HG03280 (cell line): ENCODE results near the gene TNPO2.
"Not testable (repeated sequence)": the region's sequence is repeated elsewhere in the genome, so short reads cannot be mapped to it uniquely, and the experiment has no call there.

Source experiments
- ATAC-seq: cut with Tn5 transposase; IDR thresholded peaks from one replicate; pipeline ENCODE4 v1.9.1; 2021; ENCODE audit warnings: mild to moderate bottlenecking, moderate library complexity; ENCODE audit not compliant: unreplicated experiment

TNPO2 gene

DNA sequence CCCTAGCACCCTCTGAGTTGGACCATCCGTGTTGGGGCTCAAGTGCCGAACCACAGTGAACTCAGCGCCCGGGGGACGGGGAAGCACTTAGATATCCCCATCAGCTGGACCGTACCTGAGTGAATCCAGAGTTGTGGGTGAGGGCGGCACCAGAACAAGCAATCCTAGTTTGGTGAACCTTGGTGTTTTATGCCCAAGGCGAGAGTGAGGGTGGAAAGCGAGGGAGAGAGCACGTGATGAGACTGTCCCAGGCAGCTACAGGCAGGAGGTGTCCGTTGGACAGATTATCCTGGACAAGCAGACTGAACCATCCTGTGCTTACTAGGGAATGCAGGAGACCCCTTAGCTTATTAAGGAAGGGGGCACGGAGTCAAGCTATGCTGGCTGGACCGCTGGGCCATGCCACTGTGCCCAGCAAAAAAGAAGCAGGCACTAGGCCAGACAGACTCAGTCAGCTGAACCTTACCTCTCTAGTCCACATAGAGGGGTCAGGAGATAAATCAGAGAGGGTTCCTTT lies 14.2 kb upstream of the TNPO2 start:
- no peak for ATAC-seq

DNA sequence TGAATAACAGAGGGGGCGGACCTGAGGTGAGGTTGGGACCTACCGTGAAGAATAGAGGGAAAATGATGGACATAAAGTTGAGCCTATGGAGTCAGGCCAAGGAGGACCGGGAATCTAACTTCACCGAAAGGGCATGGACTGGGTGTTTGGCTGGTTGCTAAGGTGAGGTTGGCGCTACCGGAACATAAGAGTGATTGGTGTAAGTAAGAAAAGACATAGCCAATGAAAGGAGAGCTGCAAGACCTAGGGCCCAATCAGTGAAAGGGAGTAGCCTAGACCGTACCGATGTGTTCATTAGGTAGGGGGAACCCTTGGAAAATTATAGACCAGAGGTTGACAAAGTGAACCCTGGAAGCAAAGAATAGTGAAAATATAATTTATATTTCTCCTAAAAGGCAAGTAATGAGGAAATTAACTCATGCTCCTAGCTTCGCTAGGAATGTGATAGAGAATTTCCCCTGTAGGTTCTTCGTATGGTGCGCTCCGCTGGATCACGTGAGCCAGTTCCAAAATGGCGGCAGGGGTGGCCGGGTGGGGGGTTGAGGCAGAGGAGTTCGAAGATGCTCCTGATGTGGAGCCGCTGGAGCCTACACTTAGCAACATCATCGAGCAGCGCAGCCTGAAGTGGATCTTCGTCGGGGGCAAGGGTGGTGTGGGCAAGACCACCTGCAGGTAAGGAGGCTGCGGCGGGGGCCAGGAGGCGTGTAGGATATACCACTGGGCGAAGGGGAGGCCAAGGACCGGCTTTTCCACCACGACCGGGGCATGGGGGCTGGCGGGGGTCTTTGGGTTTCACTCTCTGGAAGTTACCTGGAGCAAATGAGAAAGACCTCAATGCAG lies 13.5 kb upstream of the TNPO2 start, which contains the start of gene GET3:
Gene GET3 (plus strand): TSS at position 503 of the 840 bp plus-strand sequence. CDS start 9 bp downstream, at position 512.
- peak; percentile 75 for ATAC-seq

DNA sequence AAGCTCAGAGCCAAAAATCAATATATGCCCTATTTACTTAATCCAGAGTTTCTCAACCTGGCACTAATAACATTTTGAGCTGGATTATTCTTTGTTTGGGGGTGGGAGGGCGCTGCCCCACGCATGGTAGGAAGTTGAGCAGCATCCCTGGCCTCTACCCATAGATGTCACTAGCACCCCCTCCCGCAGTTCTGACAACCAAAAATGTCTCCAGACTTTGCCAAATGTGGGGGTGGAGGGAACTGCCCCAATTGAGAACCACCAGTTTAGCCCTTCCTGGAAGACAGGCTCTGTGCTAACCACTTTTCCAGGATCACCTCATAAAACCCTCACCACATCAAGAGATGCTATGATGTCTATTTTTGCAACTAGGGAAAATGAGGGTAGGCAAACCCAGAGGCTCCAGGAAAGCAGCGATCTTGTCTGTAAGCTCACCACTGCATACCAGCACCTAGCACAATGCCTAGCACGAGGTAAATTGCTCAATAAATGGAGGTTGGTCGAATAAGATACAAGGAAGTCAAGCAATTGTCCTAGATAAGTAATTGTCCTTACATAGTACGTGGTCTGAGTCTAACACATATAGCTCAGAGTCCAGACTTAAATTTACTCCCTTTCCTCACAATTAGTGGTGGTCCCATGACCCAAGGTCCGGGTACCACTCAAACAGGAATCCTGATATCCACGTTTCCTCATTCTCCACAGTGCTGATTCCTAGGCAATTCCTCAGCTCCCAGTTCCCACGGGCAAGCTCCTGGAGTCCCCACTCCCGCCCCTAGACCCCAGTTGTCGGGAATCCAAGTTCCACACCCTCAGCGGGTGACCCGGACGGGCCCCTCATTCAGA lies 9.9 kb upstream of the TNPO2 start:
- no peak for ATAC-seq

DNA sequence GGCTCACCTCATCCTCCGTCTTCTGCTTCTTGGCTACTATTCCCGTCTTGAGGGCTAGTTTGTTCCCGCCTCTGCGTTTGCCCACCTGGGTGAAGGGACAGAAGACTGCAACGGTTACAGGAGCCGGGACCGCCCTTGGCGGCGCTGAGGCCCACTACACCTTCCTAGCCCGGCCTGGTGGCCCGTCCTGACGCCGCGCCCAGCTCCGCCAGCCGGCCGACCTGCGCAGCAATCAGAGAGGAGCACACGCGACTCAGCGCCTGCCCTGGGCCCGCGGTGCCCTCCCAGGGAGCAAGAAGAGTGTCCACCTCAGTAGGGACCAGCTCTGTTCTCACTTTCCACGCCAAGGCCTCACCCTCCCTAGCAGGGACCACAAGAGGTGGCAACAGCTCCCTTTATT lies 7.6 kb upstream of the TNPO2 start:
- no peak for ATAC-seq

DNA sequence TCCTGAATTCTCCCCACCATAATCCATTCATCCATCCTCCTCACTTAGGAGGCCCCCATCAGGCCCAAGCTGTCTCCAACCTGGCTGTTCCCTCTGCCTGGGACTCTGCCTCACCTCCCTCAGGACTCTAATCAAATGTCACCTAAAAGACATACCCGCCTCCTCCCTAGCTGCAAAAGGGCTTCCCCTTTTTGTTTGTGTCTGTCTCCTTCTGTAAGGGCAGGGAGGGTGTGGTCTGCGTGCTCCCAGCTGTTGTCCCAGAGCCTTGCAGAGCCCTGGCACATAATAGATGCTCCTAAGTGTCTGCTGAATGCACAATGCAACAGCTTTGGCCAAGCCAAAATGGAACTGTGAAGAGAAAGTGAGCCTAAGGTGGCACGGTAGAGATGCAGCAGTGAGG lies 6.3 kb upstream of the TNPO2 start:
- no peak for ATAC-seq

DNA sequence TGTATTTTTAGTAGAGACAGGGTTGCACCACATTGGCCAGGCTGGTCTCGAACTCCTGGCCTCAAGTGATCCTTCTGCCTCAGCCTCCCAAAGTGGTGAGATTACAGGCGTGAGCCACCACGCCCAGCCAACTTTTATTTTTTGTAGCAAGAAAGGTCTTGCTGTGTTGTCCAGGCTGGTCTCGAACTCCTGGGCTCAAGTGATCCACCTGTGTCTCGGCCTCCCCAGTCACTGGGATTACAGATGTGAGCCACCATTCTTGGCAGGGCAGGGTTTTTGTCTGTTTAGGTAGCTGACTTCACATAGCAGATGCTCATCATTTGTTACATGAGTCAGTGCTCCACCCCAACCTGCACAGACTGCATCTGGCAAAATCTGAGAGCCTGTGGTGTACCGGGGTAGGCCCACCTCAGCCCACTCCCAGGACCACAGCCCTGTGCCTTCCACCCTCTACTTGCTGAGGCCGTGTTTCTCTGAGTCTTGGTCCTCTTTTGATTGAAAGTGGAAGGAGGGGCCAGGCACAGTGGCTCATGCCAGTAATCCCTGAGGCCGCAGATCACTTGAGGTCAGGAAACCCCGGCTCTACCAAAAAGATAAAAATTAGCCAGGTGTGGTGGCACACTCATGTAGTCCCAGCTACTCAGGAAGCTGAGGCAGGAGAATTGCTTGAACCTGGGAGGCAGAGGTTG lies 4.2 kb upstream of the TNPO2 start:
- no peak for ATAC-seq

DNA sequence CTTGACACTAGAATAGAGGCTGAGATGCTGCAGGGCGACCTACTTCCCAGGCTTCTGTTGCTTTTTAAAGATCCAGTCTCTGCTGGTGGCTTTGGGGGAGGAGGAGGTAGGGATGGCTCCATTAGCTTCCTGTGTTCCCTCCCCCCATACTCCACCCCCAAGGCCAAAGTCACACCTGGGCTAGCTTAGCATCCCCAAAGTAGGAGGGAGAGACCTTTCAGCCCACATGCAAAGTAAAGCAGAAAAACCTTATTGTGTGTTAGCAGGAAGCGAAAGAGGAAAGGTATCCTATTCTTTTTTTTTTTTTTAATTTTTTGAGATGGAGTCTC lies 3.2 kb upstream of the TNPO2 start:
- no peak for ATAC-seq

DNA sequence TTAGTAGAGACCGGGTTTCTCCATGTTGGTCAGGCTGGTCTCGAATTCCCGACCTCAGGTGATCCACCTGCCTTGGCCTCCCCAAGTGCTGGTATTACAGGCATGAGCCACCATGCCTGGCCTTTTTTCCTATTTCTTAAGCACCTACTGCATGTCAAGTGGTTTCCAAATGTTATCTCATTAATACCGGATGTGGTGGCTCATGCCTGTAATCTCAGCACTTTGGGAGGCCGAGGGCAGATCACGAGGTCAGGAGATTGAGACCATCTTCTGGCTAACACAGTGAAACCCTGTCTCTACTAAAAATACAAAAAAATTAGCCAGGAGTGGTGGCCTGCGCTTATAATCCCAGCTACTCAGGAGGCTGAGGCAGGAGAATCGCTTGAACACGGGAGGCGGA lies 1.9 kb upstream of the TNPO2 start:
- not testable (repeated sequence) for ATAC-seq

DNA sequence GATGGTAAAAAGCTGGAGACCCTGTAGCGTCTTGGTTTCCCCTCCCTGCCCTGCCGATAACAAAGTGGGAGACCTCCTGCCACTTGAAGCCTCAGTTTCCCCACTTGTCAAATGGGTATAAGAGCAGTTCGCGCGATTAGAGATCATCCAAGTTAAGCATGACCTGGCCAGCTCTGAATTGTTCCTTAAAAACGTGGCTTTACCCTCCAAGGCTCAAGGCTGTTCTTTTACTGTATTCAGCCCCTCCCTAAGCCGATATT lies 421 bp downstream of the TNPO2 start:
- no peak for ATAC-seq

DNA sequence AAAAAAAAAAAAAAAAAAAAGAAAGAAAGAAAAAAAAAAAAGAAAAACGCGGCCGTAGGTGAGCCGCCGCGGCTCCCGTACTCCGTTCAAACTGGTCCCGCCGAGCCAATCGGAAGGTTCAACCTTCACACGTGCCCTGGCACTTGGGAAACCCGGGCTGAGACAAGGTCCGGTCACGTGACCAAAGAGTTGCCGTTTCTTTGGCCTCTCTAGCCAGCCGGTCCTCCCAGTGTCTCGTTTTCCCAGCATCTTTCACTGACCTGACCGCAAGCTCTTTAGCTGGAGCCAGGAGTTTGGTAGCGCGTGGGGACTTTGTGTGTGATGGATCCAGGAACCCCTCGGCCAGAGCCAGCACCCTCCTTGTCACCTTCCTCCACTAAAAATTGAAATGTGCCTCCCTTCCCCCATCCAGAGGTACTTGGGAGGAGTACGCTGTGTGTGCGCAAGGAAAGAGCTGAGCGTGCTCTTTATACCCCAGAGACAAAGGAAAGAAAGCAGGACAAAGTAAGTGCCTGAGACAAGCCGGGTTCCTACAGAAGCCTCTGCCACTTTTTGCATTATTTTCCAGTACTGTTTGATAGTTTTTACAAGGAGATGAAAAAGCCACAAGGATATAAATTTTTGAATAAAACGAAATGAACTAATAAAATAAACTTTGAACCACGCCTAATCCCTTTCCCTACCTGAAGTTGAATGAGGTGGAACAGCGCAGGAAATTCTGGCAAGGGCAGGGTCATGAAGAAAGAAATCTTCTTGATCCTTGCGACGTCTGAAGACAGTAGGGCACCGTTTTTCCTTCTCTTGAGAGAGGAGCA lies 959 bp downstream of the TNPO2 start:
- ATAC-seq, result peak; percentile 78

DNA sequence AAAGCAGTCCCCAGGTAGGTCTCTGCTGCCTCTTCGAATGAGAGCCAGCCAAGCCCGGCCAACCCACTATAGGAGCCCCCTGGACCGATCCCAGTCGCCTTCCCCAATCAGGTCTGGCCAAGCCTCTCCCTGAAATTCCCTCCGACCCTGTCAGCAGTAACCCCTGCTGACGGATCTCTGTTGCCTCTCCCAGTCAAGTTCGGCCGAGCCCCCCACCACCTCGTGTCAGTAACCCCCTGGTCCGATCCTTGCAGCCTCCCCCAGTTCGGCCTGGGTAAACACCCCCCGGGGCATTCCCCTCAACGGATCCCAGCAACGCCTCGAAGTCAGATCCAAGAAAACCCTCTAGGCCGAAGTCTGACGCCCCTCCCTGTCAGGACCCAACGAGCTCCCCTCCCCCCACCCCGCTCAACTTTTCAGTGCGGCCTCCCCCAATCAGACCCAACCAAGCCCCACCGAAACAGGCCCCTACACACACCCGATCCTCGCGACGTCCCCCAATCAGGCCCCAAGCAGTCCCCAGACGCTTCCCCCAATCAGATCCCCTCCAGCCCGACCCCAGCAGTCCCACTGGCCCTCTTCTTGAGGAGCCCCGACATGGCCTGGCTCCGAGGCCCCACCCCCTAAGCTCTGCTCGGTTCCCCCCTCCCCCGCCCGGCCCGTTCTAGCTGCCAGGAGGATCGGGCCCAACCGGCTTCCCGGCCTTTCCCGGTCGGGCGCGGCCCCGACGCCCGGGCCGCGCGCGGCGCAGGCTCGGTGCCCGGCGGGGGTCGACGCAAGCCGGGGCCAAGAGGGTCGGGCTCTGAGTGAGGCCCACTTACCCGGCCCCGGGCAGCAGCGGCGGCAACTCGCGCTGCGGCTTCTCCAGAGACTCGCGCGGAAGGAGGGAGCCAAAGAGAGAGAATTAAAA lies 1.8 kb downstream of the TNPO2 start:
- ATAC-seq, result peak; percentile 25

DNA sequence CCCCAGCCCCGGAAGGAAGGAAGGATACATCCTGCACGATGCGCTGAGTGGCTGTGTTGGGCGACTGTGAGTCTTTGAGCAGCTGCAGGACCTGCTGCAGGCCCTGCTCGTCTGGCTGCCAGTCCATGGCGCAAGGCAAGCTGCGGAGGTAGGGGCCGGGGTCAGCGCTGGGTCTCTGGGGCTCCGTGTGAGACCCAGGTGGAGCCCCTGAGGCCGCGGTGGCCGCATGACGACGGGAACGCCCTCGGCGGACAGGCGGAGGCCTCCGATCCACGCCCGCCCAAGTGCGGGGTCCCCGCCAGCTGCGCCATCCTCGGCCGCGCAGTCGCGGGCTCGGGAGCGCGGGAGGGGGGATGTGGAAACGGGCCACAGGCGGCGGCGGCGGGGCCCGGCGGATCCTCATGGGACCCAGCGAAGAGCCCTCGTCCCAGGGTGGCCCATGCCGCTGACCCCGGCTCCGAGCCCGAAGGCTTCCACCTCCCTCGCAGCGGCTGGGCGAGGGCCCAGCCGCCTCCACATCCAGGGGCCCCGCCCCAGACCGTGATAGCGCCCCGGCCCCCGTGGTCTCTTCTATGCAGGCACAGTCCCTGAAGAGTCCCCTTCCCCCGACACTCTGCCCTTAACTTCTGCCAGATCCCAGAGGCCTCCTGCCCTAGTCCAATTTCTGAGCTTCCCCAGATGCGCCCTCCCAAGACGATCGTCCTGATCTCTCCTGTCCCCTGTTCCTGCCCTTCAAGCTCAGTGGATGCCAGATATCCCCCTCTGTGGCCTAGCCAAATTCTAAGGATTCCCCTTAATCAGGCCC lies 2.7 kb downstream of the TNPO2 start:
- no peak for ATAC-seq

DNA sequence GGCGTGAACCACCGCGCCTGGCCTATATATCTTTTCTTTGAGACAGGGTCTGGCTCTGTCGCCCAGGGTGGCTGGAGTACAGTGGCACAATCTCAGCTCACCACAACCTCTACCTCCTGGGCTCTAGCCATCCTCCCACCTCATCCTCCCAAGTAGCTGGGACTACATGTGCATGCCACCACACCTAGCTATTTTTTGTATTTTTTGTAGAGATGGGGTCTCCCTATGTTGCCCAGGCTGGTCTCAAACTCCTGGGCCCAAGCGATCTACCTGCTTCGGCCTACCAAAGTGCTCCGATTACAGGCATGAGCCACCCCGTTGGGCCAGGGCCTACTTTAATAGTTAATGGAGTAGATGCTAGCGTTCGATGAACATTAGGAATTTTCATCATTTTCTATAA lies 3.4 kb downstream of the TNPO2 start:
- ATAC-seq, result no peak

DNA sequence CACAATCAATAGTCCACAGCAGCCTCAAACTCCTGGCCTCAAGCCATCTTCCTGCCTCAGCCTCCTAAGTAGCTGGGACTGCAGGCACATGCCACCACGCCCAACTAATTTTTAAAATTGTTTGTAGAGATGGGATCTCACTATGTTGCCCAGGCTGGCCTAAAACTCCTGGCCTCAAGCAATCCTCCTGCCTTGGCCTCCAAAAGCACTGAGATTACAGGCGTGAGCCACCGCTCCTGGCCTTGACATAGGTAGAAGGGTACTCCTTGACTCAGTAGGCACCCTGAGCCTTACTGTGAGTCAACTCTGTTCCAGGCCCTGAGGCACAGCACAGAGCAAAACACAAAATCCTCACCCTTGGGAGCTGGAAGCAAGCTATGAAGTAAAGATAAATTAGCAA lies 7.8 kb downstream of the TNPO2 start:
- no peak for ATAC-seq

DNA sequence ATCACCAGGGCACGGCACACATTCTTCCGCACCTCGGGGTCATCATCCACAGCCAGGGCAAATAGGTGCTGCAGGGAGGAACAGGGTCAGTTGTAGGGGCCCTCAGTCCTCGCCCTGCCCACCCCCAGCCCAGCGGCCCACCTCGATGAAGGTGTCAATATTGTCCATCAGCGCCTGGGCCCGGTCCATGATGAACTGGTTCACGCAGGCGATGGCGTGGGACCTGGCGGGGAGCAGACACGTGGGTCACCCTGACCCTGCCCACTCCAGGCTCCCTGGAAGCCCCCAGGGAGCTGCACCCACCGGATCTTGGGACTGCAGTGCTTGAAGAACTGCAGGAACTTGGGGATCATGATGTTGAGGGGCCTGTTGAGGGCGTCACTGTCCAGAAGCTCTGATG lies 8.6 kb downstream of the TNPO2 start:
- ATAC-seq, result no peak

DNA sequence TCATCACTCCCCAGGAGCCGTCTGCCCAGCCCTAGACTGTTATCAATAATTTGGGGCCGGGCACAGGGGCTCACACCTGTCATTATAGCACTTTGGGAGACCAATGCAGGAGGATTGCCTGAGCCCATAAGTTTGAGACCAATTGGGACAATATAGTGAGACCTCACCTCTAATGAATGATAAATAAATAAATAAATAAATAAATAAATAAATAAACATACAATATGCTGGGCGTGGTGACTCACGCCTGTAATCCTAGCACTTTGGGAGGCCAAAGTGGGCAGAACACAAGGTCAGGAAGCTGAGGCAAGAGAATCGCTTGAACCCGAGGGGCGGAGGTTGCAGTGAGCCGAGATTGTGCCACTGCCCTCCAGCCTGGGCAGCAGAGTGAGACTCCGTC lies 10.4 kb downstream of the TNPO2 start:
- not testable (repeated sequence) for ATAC-seq

DNA sequence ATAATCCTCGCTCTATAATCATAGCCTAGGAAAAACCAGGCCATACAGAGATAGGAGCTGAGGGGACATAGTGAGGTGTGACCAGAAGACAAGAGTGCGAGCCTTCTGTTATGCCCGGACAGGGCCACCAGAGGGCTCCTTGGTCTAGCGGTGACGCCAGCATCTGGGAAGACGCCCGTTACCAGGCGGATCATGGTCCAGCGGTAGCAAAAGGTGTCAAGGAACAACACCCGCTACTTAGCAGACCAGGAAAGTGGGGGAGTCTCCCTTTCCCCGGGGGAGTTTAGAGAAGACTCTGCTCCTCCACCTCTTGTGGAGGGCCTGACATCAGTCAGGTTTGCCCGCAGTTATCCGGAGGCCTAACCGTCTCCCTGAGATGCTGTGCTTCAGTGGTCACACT lies 11.7 kb downstream of the TNPO2 start:
- not testable (repeated sequence) for ATAC-seq

DNA sequence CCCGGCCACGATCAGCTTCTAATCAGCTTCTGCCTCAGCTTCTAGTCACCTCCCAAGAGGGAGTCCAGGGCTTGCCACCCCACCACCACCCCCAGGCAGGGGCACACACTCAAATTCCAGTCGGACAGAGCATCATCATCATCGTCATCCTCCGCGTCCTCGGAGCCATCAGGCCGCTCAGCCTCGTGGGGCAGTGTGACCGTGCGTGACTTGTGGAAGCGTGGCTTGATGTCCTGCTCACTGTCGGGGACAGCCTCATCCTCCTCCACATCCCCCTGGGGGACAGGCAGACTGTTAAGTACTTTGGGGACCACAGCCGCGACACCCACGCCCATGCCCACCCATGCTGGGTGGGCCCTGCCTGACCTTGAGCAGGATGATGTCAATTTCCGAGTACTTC lies 12.5 kb downstream of the TNPO2 start:
- ATAC-seq, result no peak

DNA sequence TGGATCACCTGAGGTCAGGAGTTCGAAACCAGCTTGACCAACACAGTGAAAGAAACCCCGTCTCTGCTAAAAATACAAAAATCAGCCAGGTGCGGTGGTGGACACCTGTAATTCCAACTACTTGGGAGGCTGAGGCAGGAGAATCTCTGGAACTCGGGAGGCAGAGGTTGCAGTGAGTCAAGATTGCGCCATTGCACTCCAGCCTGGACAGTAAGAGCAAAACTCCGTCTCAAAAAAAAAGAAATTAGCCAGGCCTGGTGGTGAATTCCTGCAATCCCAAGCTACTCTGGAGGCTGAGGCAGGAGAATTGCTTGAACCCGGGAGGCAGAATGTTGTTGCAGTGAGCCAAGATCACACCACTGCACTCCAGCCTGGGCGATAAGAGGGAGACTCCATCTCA lies 15.1 kb downstream of the TNPO2 start:
- no peak for ATAC-seq
